Skeletal muscle satellite cell (primary cell): ENCODE data around the gene KIZ.

Experiments
- H3K27me3 ChIP-seq: 2 replicates; pipeline ENCODE4 v1.7.0; 2013; ENCODE audit warnings: low read length; ENCODE audit not compliant: control insufficient read depth, insufficient read depth
- H3K36me3 ChIP-seq: 2 replicates; pipeline ENCODE4 v1.7.0; 2013; ENCODE audit warnings: mild to moderate bottlenecking, control low read depth, low read length; ENCODE audit not compliant: insufficient read depth
- H3K4me1 ChIP-seq: 2 replicates; pipeline ENCODE4 v1.7.0; 2013; ENCODE audit warnings: low read length; ENCODE audit not compliant: control insufficient read depth, insufficient read depth
- H3K4me2 ChIP-seq: 2 replicates; pipeline ENCODE4 v1.7.0; 2013; ENCODE audit warnings: mild to moderate bottlenecking, low read length
- H3K4me3 ChIP-seq: 2 replicates; pipeline ENCODE4 v1.7.0; 2013; ENCODE audit warnings: low read length
- H3K9ac ChIP-seq: 2 replicates; pipeline ENCODE4 v1.7.0; 2013; ENCODE audit warnings: mild to moderate bottlenecking, low read depth, low read length, moderate library complexity
- H3K9me3 ChIP-seq: replicated peaks from 2 replicates; pipeline ENCODE4 v1.7.0; 2013; ENCODE audit warnings: mild to moderate bottlenecking, control low read depth, low read length

The KIZ gene

DNA sequence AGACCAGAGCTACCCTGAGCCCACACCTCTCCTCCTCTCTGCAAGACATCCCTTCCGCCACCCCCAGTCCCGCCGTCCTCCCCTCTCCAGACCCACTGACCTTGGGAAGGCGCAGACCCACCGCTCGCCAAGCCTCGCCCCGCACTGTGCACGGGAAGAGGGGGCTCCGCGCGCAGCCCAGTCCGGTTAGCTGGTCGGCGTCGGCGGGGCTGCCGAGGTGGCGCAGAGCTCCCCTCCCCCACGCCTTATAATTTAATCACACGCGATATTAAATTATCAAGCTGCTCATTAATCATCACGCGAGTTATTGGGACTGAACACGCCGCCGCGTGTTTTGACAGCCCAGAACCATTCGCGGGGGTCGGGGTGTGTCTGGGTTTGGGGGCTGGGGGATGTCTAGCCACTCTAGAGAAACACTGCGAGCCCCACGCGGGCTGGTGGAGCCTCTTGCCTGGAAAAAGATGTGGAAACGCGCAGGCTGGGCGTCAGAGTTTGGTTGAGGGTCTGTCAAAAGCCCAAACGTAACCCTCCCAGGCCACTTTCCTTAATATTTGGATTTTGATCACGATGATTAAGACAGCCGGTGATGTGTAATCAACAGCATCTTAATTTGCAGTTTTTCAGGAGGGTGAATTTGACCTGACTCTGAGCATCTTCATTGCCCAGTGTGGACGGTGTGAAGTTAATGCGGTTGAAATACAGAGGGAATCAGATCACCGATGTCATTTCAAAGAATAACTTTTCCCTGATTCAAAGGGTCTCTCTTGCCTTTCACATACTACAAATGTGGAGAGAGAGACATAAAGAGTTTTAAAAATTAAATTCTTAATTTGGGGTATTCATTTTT lies 19.5 kb upstream of the KIZ start, which contains the start of gene LINC00237:
LINC00237 (minus strand) TSS at position 188 of the 847 bp plus-strand sequence.
- H3K36me3 ChIP-seq: no peaks in the 10 kb centered on the region
- H3K9ac ChIP-seq: no peak within 1 kb of the TSS
- peaks cover 92% of the 10 kb centered on the region for H3K27me3 ChIP-seq
- H3K9me3 ChIP-seq: no peaks in the 10 kb centered on the region
- no peak within 1 kb of the TSS for H3K4me3 ChIP-seq
- H3K4me2 ChIP-seq: no peak within 1 kb of the TSS
- peaks cover 9% of the 10 kb centered on the region for H3K4me1 ChIP-seq

DNA sequence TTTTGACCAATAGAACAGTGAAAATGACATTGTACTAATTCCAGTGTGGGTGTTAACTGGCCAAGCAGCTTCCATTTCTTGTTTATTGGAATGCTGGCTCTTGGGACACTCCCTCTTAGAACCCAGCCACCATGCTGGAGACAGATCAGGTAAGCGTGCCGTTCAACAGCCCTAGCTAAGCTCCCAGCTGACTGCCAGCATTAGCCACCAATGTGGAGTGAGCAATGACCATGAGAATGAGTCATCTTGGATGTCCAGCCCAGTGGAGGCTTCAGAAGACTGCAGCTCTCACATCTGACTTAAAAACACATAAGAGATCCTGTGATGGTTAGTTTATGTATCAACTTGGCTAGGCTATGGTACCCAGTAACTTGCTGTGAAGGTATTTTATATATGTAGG lies 16.7 kb upstream of the KIZ start:
- Histone ChIP-seq H3K4me1 (no peaks in the 10 kb centered on the region), H3K27me3 (peaks cover 82% of the 10 kb centered on the region), H3K4me2 (no peak overlapping the region), H3K9ac (no peak overlapping the region), H3K36me3 (no peaks in the 10 kb centered on the region), H3K4me3 (no peak overlapping the region), H3K9me3 (no peaks in the 10 kb centered on the region)

DNA sequence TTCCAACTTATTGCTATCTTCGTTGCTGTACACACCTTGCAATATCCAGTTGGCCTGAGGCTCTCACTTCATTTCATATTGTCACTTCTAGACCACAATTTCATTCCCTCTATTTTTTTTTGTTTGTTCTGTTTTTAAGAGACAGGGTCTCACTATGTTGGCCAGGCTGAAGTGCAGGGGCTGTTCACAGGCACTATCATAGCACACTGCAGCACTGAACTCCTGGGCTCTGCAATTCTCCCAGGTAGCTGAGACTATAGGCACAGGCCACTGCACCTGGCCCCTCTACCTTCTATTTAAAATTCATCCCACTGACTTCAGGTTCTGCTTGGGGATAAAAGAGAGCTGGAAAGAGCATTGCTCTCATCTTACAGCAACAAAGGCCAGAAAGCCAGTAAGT lies 15.1 kb upstream of the KIZ start:
- Histone ChIP-seq H3K9me3 (no peaks in the 10 kb centered on the region), H3K27me3 (peaks cover 66% of the 10 kb centered on the region), H3K36me3 (no peaks in the 10 kb centered on the region), H3K4me1 (no peaks in the 10 kb centered on the region), H3K9ac (no peak overlapping the region), H3K4me3 (no peak overlapping the region), H3K4me2 (no peak overlapping the region)

DNA sequence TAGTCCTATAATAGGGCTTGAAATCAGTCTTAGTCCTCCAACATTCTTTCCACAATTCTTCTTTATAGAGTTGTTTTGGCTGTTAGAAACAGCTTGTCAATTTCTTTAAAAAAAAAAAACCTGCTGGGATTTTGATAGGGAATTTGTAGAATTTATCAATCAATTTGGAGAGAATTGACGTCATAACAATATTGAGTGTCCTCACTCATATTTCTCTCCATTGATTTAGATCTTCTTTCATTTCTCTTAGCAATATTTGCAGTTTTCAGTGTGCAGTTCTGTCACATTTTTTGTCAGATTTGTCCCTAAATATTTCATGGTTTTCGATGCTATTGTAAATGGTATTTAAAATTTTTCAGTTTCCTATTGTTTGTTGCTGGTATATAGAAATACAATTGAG lies 14.5 kb upstream of the KIZ start:
- H3K4me3 ChIP-seq: no peak overlapping the region
- H3K4me2 ChIP-seq: no peak overlapping the region
- H3K36me3 ChIP-seq: no peaks in the 10 kb centered on the region
- H3K9ac ChIP-seq: no peak overlapping the region
- H3K27me3 ChIP-seq: peaks cover 64% of the 10 kb centered on the region
- H3K4me1 ChIP-seq: no peaks in the 10 kb centered on the region
- H3K9me3 ChIP-seq: no peaks in the 10 kb centered on the region

DNA sequence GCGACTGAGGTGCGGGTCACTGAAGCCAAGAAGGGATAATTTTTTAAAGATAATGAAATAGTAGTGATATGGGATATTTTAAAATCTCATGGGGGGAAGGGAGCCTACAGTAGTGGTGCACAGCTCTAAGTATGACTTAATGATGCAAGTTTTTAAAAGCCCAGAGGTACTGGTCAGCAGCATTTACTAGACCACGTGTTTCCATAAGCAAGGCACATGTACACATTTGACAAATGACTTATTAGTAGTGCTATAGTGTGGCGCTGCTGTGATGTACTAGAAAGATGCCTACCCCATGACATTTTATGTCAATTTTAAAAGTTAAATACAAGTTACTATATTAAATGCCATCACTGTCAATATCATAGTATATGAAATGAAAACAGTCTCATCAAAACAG lies 12.2 kb upstream of the KIZ start:
- H3K27me3 ChIP-seq: peaks cover 52% of the 10 kb centered on the region
- H3K4me2 ChIP-seq: no peak overlapping the region
- no peak overlapping the region for H3K4me3 ChIP-seq
- H3K36me3 ChIP-seq: no peaks in the 10 kb centered on the region
- no peak overlapping the region for H3K9ac ChIP-seq
- H3K9me3 ChIP-seq: no peaks in the 10 kb centered on the region
- no peaks in the 10 kb centered on the region for H3K4me1 ChIP-seq

DNA sequence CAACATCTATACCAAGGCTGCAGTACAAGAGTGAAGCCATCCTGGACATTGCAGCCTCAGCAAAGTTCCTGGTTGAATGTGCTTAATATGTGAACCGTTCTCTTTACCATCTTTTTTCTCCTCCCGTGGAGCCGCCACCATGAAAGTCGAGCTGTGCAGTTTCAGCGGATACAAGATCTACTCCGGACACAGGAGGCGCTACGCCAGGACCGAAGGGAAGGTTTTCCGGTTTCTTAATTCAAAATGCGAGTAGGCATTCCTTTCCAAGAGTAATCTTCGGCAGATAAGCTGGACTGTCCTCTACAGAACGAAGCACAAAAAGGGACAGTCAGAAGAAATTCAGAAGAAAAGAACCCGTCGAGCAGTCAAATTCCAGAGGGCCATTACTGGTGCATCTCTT lies 11.3 kb upstream of the KIZ start:
- Histone ChIP-seq H3K4me3 (no peak overlapping the region), H3K4me1 (no peaks in the 10 kb centered on the region), H3K4me2 (no peak overlapping the region), H3K9me3 (no peaks in the 10 kb centered on the region), H3K27me3 (peaks cover 54% of the 10 kb centered on the region), H3K36me3 (no peaks in the 10 kb centered on the region), H3K9ac (no peak overlapping the region)

DNA sequence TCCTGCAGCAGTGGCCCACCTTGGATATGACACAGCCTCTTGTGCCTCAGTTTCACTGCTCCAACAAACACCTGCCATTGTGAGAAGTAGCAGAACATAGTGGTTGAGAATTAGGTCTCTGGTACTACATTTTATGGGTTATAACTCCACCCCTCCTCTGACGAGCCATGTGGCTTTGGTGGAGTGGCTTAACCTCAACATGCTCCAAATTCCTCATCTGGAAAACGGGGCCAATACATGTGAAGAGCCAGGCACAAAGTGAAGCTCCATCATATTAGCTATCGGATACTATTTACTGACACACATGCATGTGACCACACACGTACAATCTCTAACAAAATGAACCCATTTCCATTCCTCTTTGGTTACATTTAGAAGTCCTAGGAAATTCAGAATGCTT lies 8.4 kb upstream of the KIZ start:
- H3K9me3 ChIP-seq: no peaks in the 10 kb centered on the region
- H3K4me1 ChIP-seq: no peaks in the 10 kb centered on the region
- no peak overlapping the region for H3K4me3 ChIP-seq
- H3K36me3 ChIP-seq: no peaks in the 10 kb centered on the region
- peaks cover 33% of the 10 kb centered on the region for H3K27me3 ChIP-seq
- H3K4me2 ChIP-seq: no peak overlapping the region
- H3K9ac ChIP-seq: no peak overlapping the region

DNA sequence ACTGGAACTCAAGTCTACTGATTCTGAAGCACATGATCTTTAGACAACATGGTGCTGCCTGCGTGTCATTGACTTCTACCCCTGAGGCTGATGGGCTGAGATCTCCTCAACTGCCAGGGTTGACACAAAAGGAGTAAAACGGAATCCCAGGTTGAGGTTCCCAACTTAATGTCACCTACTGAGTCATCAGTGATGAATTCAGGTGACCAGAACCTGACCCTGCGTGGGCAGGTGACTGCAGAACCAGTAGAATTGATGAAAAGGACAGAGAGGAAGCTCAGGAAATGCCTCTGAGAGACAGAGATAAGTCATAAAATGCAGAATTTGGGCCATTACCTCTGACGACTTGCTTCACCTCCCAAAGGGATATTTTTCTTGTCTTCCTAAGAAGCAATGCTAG lies 7.7 kb upstream of the KIZ start:
- Histone ChIP-seq H3K36me3 (no peaks in the 10 kb centered on the region), H3K4me1 (no peaks in the 10 kb centered on the region), H3K4me3 (no peak overlapping the region), H3K4me2 (no peak overlapping the region), H3K27me3 (peaks cover 31% of the 10 kb centered on the region), H3K9me3 (no peaks in the 10 kb centered on the region), H3K9ac (no peak overlapping the region)

DNA sequence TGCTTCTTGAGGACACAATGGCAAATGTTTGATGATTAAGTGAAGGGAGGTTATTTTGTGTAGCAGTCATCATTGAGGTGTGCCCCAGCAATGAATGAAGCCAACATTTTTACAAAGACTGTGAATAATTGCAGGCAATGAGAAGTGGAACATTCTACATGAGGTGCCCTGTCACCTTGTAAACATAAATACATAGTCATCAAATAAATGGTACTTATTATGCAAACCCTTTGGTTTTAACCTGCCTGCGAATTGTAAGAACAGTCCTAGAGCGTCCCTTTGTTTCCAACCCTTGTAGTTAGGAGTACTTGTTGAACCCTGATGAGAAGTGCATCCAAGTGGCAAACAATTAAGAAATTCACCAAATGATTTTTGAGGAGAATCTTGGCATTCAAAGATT lies 7.1 kb upstream of the KIZ start:
- Histone ChIP-seq H3K9ac (no peak overlapping the region), H3K4me3 (no peak overlapping the region), H3K27me3 (peaks cover 24% of the 10 kb centered on the region), H3K4me2 (no peak overlapping the region), H3K9me3 (no peaks in the 10 kb centered on the region), H3K36me3 (no peaks in the 10 kb centered on the region), H3K4me1 (no peaks in the 10 kb centered on the region)

DNA sequence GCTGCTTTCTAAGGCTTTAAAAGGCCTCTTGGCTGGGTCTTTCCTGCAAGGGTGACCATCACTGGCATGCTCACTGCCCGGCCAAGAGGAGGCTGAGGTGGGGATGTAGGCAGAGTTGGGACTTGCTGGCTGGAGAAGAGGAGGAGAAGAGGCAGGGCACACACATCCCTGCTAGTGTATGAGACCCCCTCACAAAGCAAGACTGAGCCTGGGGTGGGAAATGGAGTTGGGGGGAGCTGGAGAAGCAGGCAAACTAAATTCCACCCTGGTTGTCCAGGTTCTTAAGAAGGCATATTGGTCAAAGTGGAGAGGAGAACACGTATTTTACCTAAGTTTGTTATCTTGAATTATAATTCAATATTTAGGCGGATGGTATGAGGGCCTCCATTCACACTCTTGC lies 1.7 kb upstream of the KIZ start:
- Histone ChIP-seq H3K4me2 (no peak overlapping the region), H3K4me1 (peaks cover 6% of the 10 kb centered on the region), H3K9ac (no peak overlapping the region), H3K4me3 (no peak overlapping the region), H3K36me3 (no peaks in the 10 kb centered on the region), H3K9me3 (no peaks in the 10 kb centered on the region), H3K27me3 (peaks cover 4% of the 10 kb centered on the region)

DNA sequence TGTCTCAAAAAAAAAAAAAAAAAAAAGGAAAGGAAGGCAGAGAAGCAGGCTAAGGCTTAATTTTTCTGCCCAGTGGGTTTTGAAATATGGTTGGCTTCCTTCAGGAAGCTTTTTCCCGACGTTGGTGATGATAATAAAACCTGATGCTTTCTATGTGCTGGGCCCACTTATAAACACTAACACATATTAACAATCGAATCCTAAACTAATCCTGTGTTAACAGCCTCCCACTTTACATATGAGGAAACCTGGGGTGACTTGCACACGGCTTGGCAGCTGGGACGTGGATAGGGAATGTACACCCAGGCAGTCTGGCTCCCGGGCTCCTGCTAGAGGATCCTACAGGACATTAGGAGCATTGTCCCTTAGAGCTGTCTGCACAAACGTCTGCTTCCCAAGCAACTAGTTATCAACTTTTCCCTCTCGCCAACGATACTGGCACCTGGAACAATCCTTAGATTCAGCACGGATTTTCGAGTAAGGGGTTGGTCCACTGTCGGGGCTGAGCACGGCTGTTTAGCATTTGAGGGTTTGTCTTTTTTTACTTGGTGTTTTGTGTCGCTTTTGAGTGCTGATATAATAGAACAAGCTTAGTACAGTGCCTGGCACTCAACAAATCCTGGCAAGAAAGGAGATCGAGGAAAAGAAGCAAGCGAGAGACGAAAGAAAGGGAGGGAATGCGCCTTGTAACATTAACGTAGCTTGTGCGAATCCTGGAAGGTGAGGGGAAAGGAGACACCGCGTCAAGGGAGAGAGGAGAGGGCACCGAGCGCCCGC lies 622 bp upstream of the KIZ start:
- H3K4me3 ChIP-seq: peak overlapping the region; percentile 82

DNA sequence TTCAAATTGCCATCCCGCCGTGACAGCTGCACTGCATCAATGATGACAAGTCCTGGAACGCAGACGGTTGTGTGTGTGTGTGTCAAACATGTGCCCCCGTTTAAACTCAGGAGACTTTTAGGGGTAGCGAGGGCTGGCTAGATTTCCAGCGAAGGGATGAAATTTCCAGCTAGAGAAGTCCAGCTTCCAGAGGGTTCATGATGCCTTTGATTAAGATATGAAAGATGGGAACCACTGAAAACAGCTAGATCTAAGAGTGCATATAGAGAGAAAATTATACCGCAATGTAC lies 644 bp downstream of the KIZ start:
- Histone ChIP-seq H3K9ac (peak overlapping the region; percentile 88), H3K4me2 (peak overlapping the region; percentile 93), H3K36me3 (no peaks in the 10 kb centered on the region), H3K9me3 (no peaks in the 10 kb centered on the region), H3K4me1 (peaks cover 6% of the 10 kb centered on the region), H3K27me3 (no peaks in the 10 kb centered on the region), H3K4me3 (peak overlapping the region; percentile 82)

More for the DNA sequence above, 622 bp upstream of the KIZ start:
- H3K27me3 ChIP-seq: peaks cover 3% of the 10 kb centered on the region
- H3K9me3 ChIP-seq: no peaks in the 10 kb centered on the region
- peaks cover 6% of the 10 kb centered on the region for H3K4me1 ChIP-seq
- peak overlapping the region; percentile 67 for H3K9ac ChIP-seq
- no peaks in the 10 kb centered on the region for H3K36me3 ChIP-seq
- H3K4me2 ChIP-seq: peak overlapping the region; percentile 99
